ENCODE results near the gene TTC21B. TPM values are rescaled to one million over a fixed set of nuclear protein-coding genes. Genes with fewer than 3 reads are reported as not detected.

The TTC21B gene
- total and polyA plus RNA-seq, 9 of the 15 experiments (the other 6 are each of a cell fraction or from before 2014, with no cell fraction given) = 5.2 to 34.9 (median 18.5) TPM

GRCh38 chr2:165953655-165954606 is at the start of gene TTC21B (continued):
- TF ChIP-seq MGA (IDR thresholded peaks at IDR 0.05) = peak; percentile 98
- TF ChIP-seq ILK (tag; IDR thresholded peaks at IDR 0.05; ENCODE audit: borderline replicate concordance, low read depth) = no peak
- no peak for TF ChIP-seq ZNF699 (CRISPR knock-in tag; IDR thresholded peaks at IDR 0.05; ENCODE audit: insufficient replicate concordance)
- TF ChIP-seq SAFB (IDR thresholded peaks at IDR 0.05; ENCODE audit: borderline replicate concordance, low read depth, low read length) = no peak
- TF ChIP-seq SOX6 (IDR thresholded peaks at IDR 0.05) = peak; percentile 66; the same call in 1 of the 2 replicates
- TF ChIP-seq HNRNPLL (IDR thresholded peaks at IDR 0.05; ENCODE audit: low read depth, low read length, poor library complexity, severe bottlenecking) = peak; percentile 56
- TF ChIP-seq ZMIZ1 (IDR thresholded peaks at IDR 0.05; ENCODE audit: low read depth in 2 of 2, low read length in 2 of 2) = peak in 1 of 2 experiments; percentile 31; a peak in 1 of 4 replicates
- no peak for TF ChIP-seq ZKSCAN8 (CRISPR knock-in tag; IDR thresholded peaks at IDR 0.05)

Measured in K562 (cell line).